DND-41 (cell line): Measurements from ENCODE around the gene KIAA1549.

Experiments used
- ATAC-seq: fragments of 200-7000 bp; cut with Tn5 transposase; 3 replicates; pipeline ENCODE4 v1.9.1; 2021; ENCODE audit warnings: low read depth; ENCODE audit not compliant: insufficient read depth
- DNase-seq: peaks from one replicate; pipeline ENCODE4 v3.0.0-alpha.2; 2020
- H2AFZ ChIP-seq: 2 replicates; pipeline ENCODE4 v1.6.0; 2012; ENCODE audit warnings: low read depth, low read length
- H3K27ac ChIP-seq: 2 replicates; pipeline ENCODE4 v1.5.1; 2012; ENCODE audit warnings: low read length, inconsistent platforms
- H3K27me3 ChIP-seq: fragments of 200-600 bp; sonication (generic); 2 replicates; pipeline ENCODE4 v1.6.0; 2012; ENCODE audit warnings: low read length, mild to moderate bottlenecking, inconsistent platforms; ENCODE audit not compliant: insufficient read depth, poor library complexity
- H3K36me3 ChIP-seq: 2 replicates; pipeline ENCODE4 v1.5.1; 2012; ENCODE audit warnings: low read length, inconsistent platforms; ENCODE audit not compliant: insufficient read depth
- H3K4me1 ChIP-seq: 2 replicates; pipeline ENCODE4 v1.5.1; 2012; ENCODE audit warnings: mild to moderate bottlenecking, low read length; ENCODE audit not compliant: insufficient read depth
- H3K4me2 ChIP-seq: 2 replicates; pipeline ENCODE4 v1.6.0; 2012; ENCODE audit warnings: mild to moderate bottlenecking, moderate library complexity, low read length, inconsistent platforms; ENCODE audit not compliant: insufficient read depth
- H3K4me3 ChIP-seq, 2 experiments: fragments of 200-600 bp in 1 of 2; shearing (Covaris generic) in 1 of 2; 2 replicates each; pipeline ENCODE4 v1.5.1; 2012 to 2016; ENCODE audit warnings: inconsistent platforms in 2 of 2, low read length in 2 of 2, mild to moderate bottlenecking in 2 of 2, low read depth in 1 of 2, moderate library complexity in 1 of 2
- H3K79me2 ChIP-seq: 2 replicates; pipeline ENCODE4 v1.6.0; 2012; ENCODE audit warnings: low read length, inconsistent platforms; ENCODE audit not compliant: insufficient read depth
- H3K9ac ChIP-seq: 2 replicates; pipeline ENCODE4 v1.6.0; 2012; ENCODE audit warnings: low read depth, mild to moderate bottlenecking, inconsistent platforms, low read length, moderate library complexity
- H3K9me3 ChIP-seq: 2 replicates; pipeline ENCODE4 v1.5.1; 2012; ENCODE audit warnings: low read length, moderate library complexity, mild to moderate bottlenecking, inconsistent platforms; ENCODE audit not compliant: insufficient read depth, severe bottlenecking
- H4K20me1 ChIP-seq: 2 replicates; pipeline ENCODE4 v1.6.0; 2012; ENCODE audit warnings: low read length; ENCODE audit not compliant: insufficient read depth
- EZH2 ChIP-seq: IDR thresholded peaks from 3 replicates; pipeline ENCODE4 v1.6.1; 2012; ENCODE audit warnings: borderline replicate concordance, low read depth, mild to moderate bottlenecking, moderate library complexity, low read length, inconsistent platforms; ENCODE audit not compliant: severe bottlenecking
- TF ChIP-seq, protein P1 (sequence below): IDR thresholded peaks from 2 replicates; pipeline ENCODE4 v1.5.1; 2012; ENCODE audit warnings: borderline replicate concordance, low read length, moderate library complexity, mild to moderate bottlenecking; ENCODE audit not compliant: poor library complexity, severe bottlenecking; ENCODE audit errors: extremely low read depth

The KIAA1549 gene

DNA sequence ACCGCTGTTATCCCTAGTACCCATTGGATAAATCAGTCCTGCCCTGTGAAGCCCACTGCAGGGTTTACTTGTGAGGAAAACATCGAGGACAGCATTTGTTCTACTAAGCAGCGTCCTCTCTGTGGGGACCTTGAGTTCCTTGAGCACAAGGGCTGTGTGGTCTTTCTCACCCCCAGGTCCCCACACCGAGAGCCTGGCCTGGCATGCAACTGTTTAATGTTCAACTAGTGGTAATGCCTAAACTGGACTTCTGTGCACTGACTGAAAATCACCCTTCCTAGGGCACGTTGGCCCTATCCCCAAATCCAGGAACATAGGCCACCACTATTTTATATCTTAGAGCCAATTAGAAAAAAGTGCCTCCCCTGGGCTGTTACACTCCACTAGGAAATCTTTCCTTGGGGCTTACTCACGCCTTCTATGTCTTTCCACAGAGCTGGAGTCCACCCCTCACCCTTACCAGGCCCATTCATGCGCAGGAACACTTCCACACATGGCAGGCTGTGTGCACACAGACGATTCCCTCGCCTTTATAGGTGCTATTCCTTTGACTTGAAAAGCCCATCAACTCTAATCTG is 185.1 kb downstream of the KIAA1549 start:
- Histone ChIP-seq H4K20me1 (no peaks in the 10 kb centered on the region), H3K27ac (no peak overlapping the region), H3K4me3 (no peak overlapping the region), H3K79me2 (no peaks in the 10 kb centered on the region), H3K27me3 (no peaks in the 10 kb centered on the region), H3K4me1 (no peaks in the 10 kb centered on the region), H3K9ac (no peak overlapping the region), H2AFZ (no peak overlapping the region), H3K9me3 (no peaks in the 10 kb centered on the region), H3K4me2 (no peak overlapping the region), H3K36me3 (no peaks in the 10 kb centered on the region)
- no peak for DNase-seq
- TF ChIP-seq EZH2 = no peak
- TF ChIP-seq, protein P1, sequence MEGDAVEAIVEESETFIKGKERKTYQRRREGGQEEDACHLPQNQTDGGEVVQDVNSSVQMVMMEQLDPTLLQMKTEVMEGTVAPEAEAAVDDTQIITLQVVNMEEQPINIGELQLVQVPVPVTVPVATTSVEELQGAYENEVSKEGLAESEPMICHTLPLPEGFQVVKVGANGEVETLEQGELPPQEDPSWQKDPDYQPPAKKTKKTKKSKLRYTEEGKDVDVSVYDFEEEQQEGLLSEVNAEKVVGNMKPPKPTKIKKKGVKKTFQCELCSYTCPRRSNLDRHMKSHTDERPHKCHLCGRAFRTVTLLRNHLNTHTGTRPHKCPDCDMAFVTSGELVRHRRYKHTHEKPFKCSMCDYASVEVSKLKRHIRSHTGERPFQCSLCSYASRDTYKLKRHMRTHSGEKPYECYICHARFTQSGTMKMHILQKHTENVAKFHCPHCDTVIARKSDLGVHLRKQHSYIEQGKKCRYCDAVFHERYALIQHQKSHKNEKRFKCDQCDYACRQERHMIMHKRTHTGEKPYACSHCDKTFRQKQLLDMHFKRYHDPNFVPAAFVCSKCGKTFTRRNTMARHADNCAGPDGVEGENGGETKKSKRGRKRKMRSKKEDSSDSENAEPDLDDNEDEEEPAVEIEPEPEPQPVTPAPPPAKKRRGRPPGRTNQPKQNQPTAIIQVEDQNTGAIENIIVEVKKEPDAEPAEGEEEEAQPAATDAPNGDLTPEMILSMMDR = no peak
- no peak for ATAC-seq

DNA sequence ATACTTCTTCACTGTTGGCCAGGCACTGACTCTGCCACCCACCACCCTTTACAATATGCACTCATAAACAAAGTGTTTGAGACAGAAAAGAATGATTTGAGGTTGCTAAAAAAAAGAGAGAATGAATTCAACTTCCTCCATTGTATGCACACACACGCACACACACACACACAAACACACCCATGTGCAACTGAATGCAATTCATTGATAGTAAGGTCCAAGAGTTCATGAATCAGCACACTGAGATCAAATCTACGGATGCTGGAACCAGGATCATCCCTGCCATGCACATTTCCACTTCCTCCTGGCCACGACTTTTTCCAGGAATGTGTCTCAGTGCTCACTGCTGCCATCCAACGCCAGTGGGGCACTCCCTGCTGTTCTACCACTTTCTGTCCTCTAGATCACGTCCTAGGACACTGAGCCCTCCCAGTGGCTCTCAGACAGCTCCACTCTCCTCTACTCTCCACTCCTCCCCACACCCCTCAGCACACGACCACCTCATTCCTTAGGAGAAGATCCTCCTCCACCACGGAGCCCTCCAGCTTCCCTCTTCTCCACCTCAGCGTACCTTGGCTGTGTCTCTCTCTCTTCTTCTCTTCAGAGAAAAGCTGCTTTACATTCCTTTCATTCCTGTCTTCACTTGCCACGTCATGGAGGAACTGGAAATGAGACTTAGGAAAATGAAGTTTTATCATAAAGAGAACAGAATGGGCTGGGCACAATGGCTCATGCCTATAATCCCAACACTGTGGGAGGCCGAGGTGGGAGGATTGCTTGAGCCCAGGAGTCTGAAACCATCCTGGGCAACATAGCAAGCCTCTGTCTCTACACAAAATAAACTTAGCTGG is 195.4 kb downstream of the KIAA1549 start:
- no peaks in the 10 kb centered on the region for H3K27me3 ChIP-seq
- DNase-seq (no peak), ATAC-seq (no peak)
- no peaks in the 10 kb centered on the region for H3K36me3 ChIP-seq
- no peak for TF ChIP-seq EZH2
- TF ChIP-seq, protein P1 = no peak
- no peaks in the 10 kb centered on the region for H3K79me2 ChIP-seq
- H2AFZ ChIP-seq = no peak overlapping the region
- H3K4me1 ChIP-seq = no peaks in the 10 kb centered on the region
- no peaks in the 10 kb centered on the region for H4K20me1 ChIP-seq
- H3K4me2 ChIP-seq = no peak overlapping the region
- H3K27ac ChIP-seq = no peak overlapping the region
- peaks cover 5% of the 10 kb centered on the region for H3K9me3 ChIP-seq
- H3K4me3 ChIP-seq = no peak overlapping the region
- H3K9ac ChIP-seq = no peak overlapping the region

DNA sequence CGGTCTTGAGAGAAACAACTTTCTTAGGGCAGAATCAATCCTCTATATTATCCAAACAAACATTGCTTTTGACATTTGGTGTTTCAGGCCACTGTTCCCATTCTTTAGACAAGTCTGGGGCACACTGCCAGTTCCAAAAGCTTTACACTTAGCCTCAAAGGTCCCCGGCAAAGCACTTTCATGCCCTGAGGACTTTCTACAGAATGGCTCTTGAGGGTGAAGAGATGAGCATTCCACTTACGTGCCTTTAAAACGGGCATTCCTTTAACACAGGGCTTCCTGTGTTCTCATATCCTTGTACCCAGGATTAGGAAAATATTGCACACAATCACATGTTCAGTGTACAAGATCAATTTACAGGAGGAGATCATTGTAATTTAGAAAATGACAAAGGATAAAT is 196.5 kb downstream of the KIAA1549 start:
- H3K4me1 ChIP-seq = no peaks in the 10 kb centered on the region
- no peak overlapping the region for H2AFZ ChIP-seq
- no peaks in the 10 kb centered on the region for H3K36me3 ChIP-seq
- H3K79me2 ChIP-seq = no peaks in the 10 kb centered on the region
- H3K9ac ChIP-seq = no peak overlapping the region
- peaks cover 5% of the 10 kb centered on the region for H3K9me3 ChIP-seq
- TF ChIP-seq EZH2 = no peak
- TF ChIP-seq, protein P1 = no peak
- no peaks in the 10 kb centered on the region for H4K20me1 ChIP-seq
- H3K4me3 ChIP-seq = no peak overlapping the region
- no peak for ATAC-seq
- no peak for DNase-seq
- H3K4me2 ChIP-seq = no peak overlapping the region
- no peaks in the 10 kb centered on the region for H3K27me3 ChIP-seq
- no peak overlapping the region for H3K27ac ChIP-seq
